Measurements from ENCODE around the gene CGRRF1.

GRCh38 chr14:54570047-54570446, 60.3 kb downstream of the CGRRF1 start:
- no peak for TF ChIP-seq CTCF (IDR thresholded peaks at IDR 0.05)
- no peak for TF ChIP-seq ELF1 (IDR thresholded peaks at IDR 0.05)
- no peak for TF ChIP-seq RXRA (IDR thresholded peaks at IDR 0.05; ENCODE audit: borderline replicate concordance, low read depth)
- TF ChIP-seq TAF1 (IDR thresholded peaks at IDR 0.05; ENCODE audit: borderline replicate concordance, low read depth, low read length): no peak
- no peak for TF ChIP-seq USF1 (IDR thresholded peaks at IDR 0.05; ENCODE audit: borderline replicate concordance, low read depth)
- TF ChIP-seq SMC3 (IDR thresholded peaks at IDR 0.05; ENCODE audit: low read depth, low read length): no peak
- TF ChIP-seq NRF1 (IDR thresholded peaks at IDR 0.05; ENCODE audit: low read depth, low read length): no peak
- TF ChIP-seq TEAD4 (IDR thresholded peaks at IDR 0.05; ENCODE audit: borderline replicate concordance, insufficient read depth): no peak
- TF ChIP-seq RCOR1 (IDR thresholded peaks at IDR 0.05; ENCODE audit: low read length): no peak
